HCT116 (cell line): ENCODE results near the gene OR52N5.

Experiments
- CEBPB ChIP-seq: IDR thresholded peaks from 2 replicates; pipeline ENCODE4 v1.6.1; 2012; ENCODE audit warnings: low read depth
- EGR1 ChIP-seq: IDR thresholded peaks from 2 replicates; pipeline ENCODE4 v1.6.1; 2012; ENCODE audit warnings: low read depth
- EZH2phosphoT487 ChIP-seq: fragments of 200-600 bp; IDR thresholded peaks from 2 replicates; pipeline ENCODE4 v1.6.1; 2018; ENCODE audit warnings: antibody characterized with exemption, borderline replicate concordance
- FOSL1 ChIP-seq: IDR thresholded peaks from 2 replicates; pipeline ENCODE4 v1.6.1; 2012; ENCODE audit warnings: low read depth
- JUND ChIP-seq: IDR thresholded peaks from 2 replicates; pipeline ENCODE4 v1.6.1; 2012
- POLR2A ChIP-seq: IDR thresholded peaks from 2 replicates; pipeline ENCODE4 v1.7.0; 2011; ENCODE audit warnings: borderline replicate concordance; ENCODE audit not compliant: insufficient read depth, insufficient read length; ENCODE audit errors: extremely low read depth
- POLR2AphosphoS5 ChIP-seq: IDR thresholded peaks from 2 replicates; pipeline ENCODE4 v1.6.1; 2011; ENCODE audit warnings: mild to moderate bottlenecking, low read depth, low read length, moderate library complexity
- SIN3A ChIP-seq: IDR thresholded peaks from 2 replicates; pipeline ENCODE4 v1.6.1; 2012; ENCODE audit warnings: low read depth
- TCF7L2 ChIP-seq: IDR thresholded peaks from 2 replicates; pipeline ENCODE4 v1.7.0; 2011; ENCODE audit warnings: borderline replicate concordance, inconsistent platforms; ENCODE audit not compliant: insufficient read depth, insufficient read length; ENCODE audit errors: extremely low read depth
- ZFX ChIP-seq: fragments of 450-650 bp; IDR thresholded peaks from 2 replicates; pipeline ENCODE4 v1.6.1; 2017
- ZNF274 ChIP-seq: fragments of 200-500 bp; sonication (Bioruptor generic); IDR thresholded peaks from 2 replicates; pipeline ENCODE4 v1.6.1; 2014; ENCODE audit warnings: mild to moderate bottlenecking, low read depth, low read length, inconsistent platforms
- TF ChIP-seq, protein P1 (sequence below), 3 experiments: fragments of 200-600 bp in 1 of 3; sonication (generic) in 1 of 3; IDR thresholded peaks in 2 of 3; conservative IDR thresholded peaks in 1 of 3; 2 replicates each; pipeline ENCODE4 v1.5.1; 2012 to 2017; ENCODE audit warnings: low read depth in 2 of 3, low read length in 2 of 3, antibody characterized with exemption in 1 of 3, borderline replicate concordance in 1 of 3, control low read depth in 1 of 3, mild to moderate bottlenecking in 1 of 3, mixed read lengths in 1 of 3, mixed run types in 1 of 3, moderate library complexity in 1 of 3; ENCODE audit not compliant: insufficient read depth in 1 of 3
- TF ChIP-seq, protein P2 (sequence below): IDR thresholded peaks from 2 replicates; pipeline ENCODE4 v1.6.1; 2012
- TF ChIP-seq, protein P3 (sequence below): IDR thresholded peaks from 2 replicates; pipeline ENCODE4 v1.6.1; 2012

DNA sequence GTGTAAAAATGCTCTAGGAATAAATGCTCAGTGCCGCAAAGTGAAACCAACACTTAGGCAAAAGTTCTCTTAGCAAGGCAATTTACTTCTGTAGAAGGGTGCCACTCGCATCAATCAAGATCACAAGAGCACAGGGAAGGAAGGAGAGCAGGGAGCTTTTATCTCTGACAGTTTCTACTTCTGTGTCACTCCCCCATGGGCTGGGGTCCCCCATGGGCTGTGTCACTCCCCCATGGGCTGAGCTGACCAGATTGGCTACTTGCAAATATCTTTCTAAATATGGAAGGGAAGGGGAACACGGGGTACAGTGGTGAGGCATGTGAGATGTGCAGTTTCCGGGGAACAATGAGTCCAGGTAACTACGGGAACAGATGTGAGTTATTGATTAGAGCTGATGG is 26.0 kb upstream of the OR52N5 start:
- TF ChIP-seq, protein P1, sequence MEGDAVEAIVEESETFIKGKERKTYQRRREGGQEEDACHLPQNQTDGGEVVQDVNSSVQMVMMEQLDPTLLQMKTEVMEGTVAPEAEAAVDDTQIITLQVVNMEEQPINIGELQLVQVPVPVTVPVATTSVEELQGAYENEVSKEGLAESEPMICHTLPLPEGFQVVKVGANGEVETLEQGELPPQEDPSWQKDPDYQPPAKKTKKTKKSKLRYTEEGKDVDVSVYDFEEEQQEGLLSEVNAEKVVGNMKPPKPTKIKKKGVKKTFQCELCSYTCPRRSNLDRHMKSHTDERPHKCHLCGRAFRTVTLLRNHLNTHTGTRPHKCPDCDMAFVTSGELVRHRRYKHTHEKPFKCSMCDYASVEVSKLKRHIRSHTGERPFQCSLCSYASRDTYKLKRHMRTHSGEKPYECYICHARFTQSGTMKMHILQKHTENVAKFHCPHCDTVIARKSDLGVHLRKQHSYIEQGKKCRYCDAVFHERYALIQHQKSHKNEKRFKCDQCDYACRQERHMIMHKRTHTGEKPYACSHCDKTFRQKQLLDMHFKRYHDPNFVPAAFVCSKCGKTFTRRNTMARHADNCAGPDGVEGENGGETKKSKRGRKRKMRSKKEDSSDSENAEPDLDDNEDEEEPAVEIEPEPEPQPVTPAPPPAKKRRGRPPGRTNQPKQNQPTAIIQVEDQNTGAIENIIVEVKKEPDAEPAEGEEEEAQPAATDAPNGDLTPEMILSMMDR (IDR thresholded peaks at IDR 0.05 in 2 of 3, conservative IDR thresholded peaks at IDR 0.05 in 1 of 3; ENCODE audit: borderline replicate concordance in 1 of 3, insufficient read depth in 1 of 3, low read depth in 2 of 3, low read length in 2 of 3) = no peak
- TF ChIP-seq JUND (no peak), POLR2AphosphoS5 (no peak), FOSL1 (no peak), EZH2phosphoT487 (no peak), ZFX (no peak), SIN3A (no peak), POLR2A (no peak), TCF7L2 (no peak), EGR1 (no peak), ZNF274 (no peak), CEBPB (no peak)
- TF ChIP-seq, protein P2, sequence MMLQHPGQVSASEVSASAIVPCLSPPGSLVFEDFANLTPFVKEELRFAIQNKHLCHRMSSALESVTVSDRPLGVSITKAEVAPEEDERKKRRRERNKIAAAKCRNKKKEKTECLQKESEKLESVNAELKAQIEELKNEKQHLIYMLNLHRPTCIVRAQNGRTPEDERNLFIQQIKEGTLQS = no peak
- TF ChIP-seq, protein P3, sequence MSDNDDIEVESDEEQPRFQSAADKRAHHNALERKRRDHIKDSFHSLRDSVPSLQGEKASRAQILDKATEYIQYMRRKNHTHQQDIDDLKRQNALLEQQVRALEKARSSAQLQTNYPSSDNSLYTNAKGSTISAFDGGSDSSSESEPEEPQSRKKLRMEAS = no peak
